ENCODE data around the gene CHML. TPM values are rescaled to one million over a fixed set of nuclear protein-coding genes. Genes with fewer than 3 reads are reported as not detected.

The CHML gene
- total and polyA plus RNA-seq, 10 of the 15 experiments (the other 5 are each of a cell fraction or from before 2014, with no cell fraction given): 2.0 to 15.5 (median 6.0) TPM

DNA sequence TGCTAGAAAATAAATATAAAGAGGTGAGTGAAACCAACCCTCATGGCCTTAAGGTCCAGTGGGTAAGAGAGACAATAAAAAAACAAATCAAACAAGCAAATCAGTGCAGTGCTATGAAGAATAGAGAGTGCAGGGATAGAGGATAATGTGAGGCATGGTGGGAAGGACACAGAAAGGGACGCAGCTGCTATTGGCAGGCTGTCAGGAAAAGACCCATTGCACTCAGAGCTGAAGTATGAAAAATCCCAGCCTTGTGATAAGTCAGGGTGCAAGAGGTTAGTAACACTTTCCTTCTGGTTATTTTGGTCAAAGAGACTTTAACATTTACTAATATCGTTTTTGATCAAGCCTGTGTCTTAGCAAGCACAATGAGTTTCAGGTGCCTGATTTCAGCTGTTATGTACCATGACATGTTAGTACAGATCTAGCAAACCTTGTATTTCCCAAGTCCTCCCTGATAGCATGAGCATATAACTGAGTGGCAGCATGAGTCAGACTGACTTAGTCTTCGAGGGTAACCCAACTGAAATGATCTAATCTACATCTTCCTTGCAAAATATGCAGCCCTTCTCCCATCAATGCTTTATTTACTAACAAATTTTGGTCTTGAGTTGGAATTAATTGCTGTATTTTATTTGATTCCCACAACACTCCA is 31.7 kb downstream of the CHML start:
- no peaks in the 10 kb centered on the region for H3K36me3 ChIP-seq (ENCODE audit: control insufficient read depth in 2 of 2, insufficient read depth in 2 of 2, low read length in 1 of 2)
- WGBS (ENCODE audit: insufficient coverage, insufficient replicate concordance, low lambda C conversion rate, missing lambda C conversion rate): 3% methylated on average over 3 of the region's 3 CpGs
- TF ChIP-seq NFIC (IDR thresholded peaks at IDR 0.05; ENCODE audit: low read depth, low read length) (peak; percentile 30; the same call in 1 of the 2 replicates), NBN (IDR thresholded peaks at IDR 0.05) (no peak)
- H3K27me3 ChIP-seq (replicated peaks in 1 of 2; ENCODE audit: control insufficient read depth in 2 of 2, insufficient read depth in 2 of 2, low read length in 1 of 2): no peaks in the 10 kb centered on the region
- FAIRE-seq (no peak), DNase-seq (ENCODE audit: low read depth, low spot score) (no peak), ATAC-seq (peak; percentile 22; the same call in 1 of the 3 replicates)
- CTCF ChIA-PET: no interaction called here
- no peaks in the 10 kb centered on the region for H3K9me3 ChIP-seq (replicated peaks; ENCODE audit: control insufficient read depth, insufficient read depth, low read length)
- H3K4me2 ChIP-seq (ENCODE audit: control insufficient read depth, insufficient read depth): 0 out of 2 replicates have a peak overlapping the region, but pooled peaks have one; percentile 9
- SMC1A ChIA-PET (ENCODE audit: uncharacterized antibody, unreplicated experiment): interaction anchor here (1.2 kb wide), 1 partner anchor 30 kb away, joined by 3 read pairs; no protein-coding TSS in a partner anchor
- no peaks in the 10 kb centered on the region for H3K79me2 ChIP-seq (ENCODE audit: control insufficient read depth, insufficient read depth, low read length)
- H3K9ac ChIP-seq (ENCODE audit: control insufficient read depth, insufficient read depth, low read length): no peak overlapping the region
- BruUV-seq (replicated peaks): no TSS peak
- peaks cover 5% of the 10 kb centered on the region; the same call in 1 of the 2 replicates for H3K4me1 ChIP-seq (ENCODE audit: control insufficient read depth, insufficient read depth, low read length)
- H3K27ac ChIP-seq (ENCODE audit: control insufficient read depth, insufficient read depth): no peak overlapping the region
- peak overlapping the region; percentile 21; the same call in 1 of the 2 replicates for H2AFZ ChIP-seq (ENCODE audit: control insufficient read depth, low read depth, low read length)
- in situ Hi-C loops (cut with MboI) (no loop called here), intact Hi-C loops (cut with micrococcal nuclease; ENCODE audit: unreplicated experiment) (no loop called here)
- H4K20me1 ChIP-seq (ENCODE audit: control insufficient read depth, insufficient read depth): no peaks in the 10 kb centered on the region
- H3K4me3 ChIP-seq: no peak overlapping the region
- RAD21 ChIA-PET (ENCODE audit: unreplicated experiment): no interaction called here
- POLR2A ChIA-PET: no interaction called here

DNA sequence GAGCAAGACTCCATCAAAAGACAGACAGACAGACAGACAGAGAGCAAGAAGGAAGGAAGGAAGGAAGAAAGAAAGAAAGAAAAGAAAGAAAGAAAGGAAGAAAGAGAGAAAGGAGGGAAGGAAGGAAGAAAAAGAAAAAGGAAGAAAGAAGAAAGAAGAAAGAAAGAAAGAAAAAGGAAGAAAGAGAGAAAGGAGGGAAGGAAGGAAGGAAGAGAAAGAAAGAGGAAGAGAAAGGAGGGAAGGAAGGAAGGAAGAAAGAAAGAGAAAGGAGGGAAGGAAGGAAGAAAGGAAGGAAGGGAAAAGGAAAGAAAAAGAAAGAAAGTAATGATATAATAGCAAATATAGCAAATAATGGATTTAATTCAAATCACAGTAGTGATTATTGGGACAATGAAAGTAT is 32.7 kb downstream of the CHML start:
- H2AFZ ChIP-seq (ENCODE audit: control insufficient read depth, low read depth, low read length): no peak overlapping the region
- SMC1A ChIA-PET (ENCODE audit: uncharacterized antibody, unreplicated experiment): interaction anchor here (0.6 kb wide), 1 partner anchor 58 kb away, joined by 3 read pairs; no protein-coding TSS in a partner anchor
- no peak overlapping the region for H3K4me2 ChIP-seq (ENCODE audit: control insufficient read depth, insufficient read depth)
- in situ Hi-C loops (cut with MboI) (no loop called here), intact Hi-C loops (cut with micrococcal nuclease; ENCODE audit: unreplicated experiment) (no loop called here)
- H4K20me1 ChIP-seq (ENCODE audit: control insufficient read depth, insufficient read depth): no peaks in the 10 kb centered on the region
- H3K27ac ChIP-seq (ENCODE audit: control insufficient read depth, insufficient read depth): no peak overlapping the region
- POLR2A ChIA-PET: no interaction called here
- H3K9ac ChIP-seq (ENCODE audit: control insufficient read depth, insufficient read depth, low read length): no peak overlapping the region
- H3K4me1 ChIP-seq (ENCODE audit: control insufficient read depth, insufficient read depth, low read length): peaks cover 5% of the 10 kb centered on the region; the same call in 1 of the 2 replicates
- CTCF ChIA-PET: interaction anchor here (1.4 kb wide), 1 partner anchor 13 kb away, joined by 3 read pairs; no protein-coding TSS in a partner anchor
- H3K36me3 ChIP-seq (ENCODE audit: control insufficient read depth in 2 of 2, insufficient read depth in 2 of 2, low read length in 1 of 2): no peaks in the 10 kb centered on the region
- RAD21 ChIA-PET (ENCODE audit: unreplicated experiment): no interaction called here
- FAIRE-seq (no peak), ATAC-seq (no peak), DNase-seq (ENCODE audit: low read depth, low spot score) (no peak)
- H3K79me2 ChIP-seq (ENCODE audit: control insufficient read depth, insufficient read depth, low read length): no peaks in the 10 kb centered on the region
- no peaks in the 10 kb centered on the region for H3K9me3 ChIP-seq (replicated peaks; ENCODE audit: control insufficient read depth, insufficient read depth, low read length)
- H3K4me3 ChIP-seq: no peak overlapping the region
- BruUV-seq (replicated peaks): no TSS peak
- no peaks in the 10 kb centered on the region for H3K27me3 ChIP-seq (replicated peaks in 1 of 2; ENCODE audit: control insufficient read depth in 2 of 2, insufficient read depth in 2 of 2, low read length in 1 of 2)
- no peak for TF ChIP-seq SREBF1 (IDR thresholded peaks at IDR 0.05; ENCODE audit: low read length)
- TF ChIP-seq NR2C1 (IDR thresholded peaks at IDR 0.05): no peak
- TF ChIP-seq, protein P1, sequence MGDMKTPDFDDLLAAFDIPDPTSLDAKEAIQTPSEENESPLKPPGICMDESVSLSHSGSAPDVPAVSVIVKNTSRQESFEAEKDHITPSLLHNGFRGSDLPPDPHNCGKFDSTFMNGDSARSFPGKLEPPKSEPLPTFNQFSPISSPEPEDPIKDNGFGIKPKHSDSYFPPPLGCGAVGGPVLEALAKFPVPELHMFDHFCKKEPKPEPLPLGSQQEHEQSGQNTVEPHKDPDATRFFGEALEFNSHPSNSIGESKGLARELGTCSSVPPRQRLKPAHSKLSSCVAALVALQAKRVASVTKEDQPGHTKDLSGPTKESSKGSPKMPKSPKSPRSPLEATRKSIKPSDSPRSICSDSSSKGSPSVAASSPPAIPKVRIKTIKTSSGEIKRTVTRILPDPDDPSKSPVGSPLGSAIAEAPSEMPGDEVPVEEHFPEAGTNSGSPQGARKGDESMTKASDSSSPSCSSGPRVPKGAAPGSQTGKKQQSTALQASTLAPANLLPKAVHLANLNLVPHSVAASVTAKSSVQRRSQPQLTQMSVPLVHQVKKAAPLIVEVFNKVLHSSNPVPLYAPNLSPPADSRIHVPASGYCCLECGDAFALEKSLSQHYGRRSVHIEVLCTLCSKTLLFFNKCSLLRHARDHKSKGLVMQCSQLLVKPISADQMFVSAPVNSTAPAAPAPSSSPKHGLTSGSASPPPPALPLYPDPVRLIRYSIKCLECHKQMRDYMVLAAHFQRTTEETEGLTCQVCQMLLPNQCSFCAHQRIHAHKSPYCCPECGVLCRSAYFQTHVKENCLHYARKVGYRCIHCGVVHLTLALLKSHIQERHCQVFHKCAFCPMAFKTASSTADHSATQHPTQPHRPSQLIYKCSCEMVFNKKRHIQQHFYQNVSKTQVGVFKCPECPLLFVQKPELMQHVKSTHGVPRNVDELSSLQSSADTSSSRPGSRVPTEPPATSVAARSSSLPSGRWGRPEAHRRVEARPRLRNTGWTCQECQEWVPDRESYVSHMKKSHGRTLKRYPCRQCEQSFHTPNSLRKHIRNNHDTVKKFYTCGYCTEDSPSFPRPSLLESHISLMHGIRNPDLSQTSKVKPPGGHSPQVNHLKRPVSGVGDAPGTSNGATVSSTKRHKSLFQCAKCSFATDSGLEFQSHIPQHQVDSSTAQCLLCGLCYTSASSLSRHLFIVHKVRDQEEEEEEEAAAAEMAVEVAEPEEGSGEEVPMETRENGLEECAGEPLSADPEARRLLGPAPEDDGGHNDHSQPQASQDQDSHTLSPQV (IDR thresholded peaks at IDR 0.05): no peak
- TF ChIP-seq ESRRA (IDR thresholded peaks at IDR 0.05; ENCODE audit: low read length): no peak
- no peak for TF ChIP-seq MTA3 (IDR thresholded peaks at IDR 0.05; ENCODE audit: borderline replicate concordance, low read length)
- TF ChIP-seq ZBTB40 (IDR thresholded peaks at IDR 0.05; ENCODE audit: borderline replicate concordance): no peak
- no peak for TF ChIP-seq EED (IDR thresholded peaks at IDR 0.05; ENCODE audit: low read depth)

Data from GM12878 (cell line).